GM19324 (cell line): ENCODE results near the gene ANXA1.
A peak's percentile ranks its signal among the peaks of the same experiment; 100 is the strongest.

Experiments used
- ATAC-seq: cut with Tn5 transposase; IDR thresholded peaks from one replicate; pipeline ENCODE4 v1.9.1; 2021; ENCODE audit warnings: mild to moderate bottlenecking, moderate library complexity; ENCODE audit not compliant: unreplicated experiment, low FRiP score

ANXA1 gene

GRCh38 chr9:73137914-73138313, 13.8 kb upstream of the ANXA1 start:
- no peak for ATAC-seq

- ATAC-seq = no peak
These were observed 13.1 kb upstream of the ANXA1 start for GRCh38 chr9:73138516-73138915.

- ATAC-seq = no peak
These were observed 10.4 kb upstream of the ANXA1 start for GRCh38 chr9:73141282-73141681.

GRCh38 chr9:73143711-73144328, 7.8 kb upstream of the ANXA1 start:
- no peak for ATAC-seq

- ATAC-seq = no peak
These were observed 5.4 kb upstream of the ANXA1 start for GRCh38 chr9:73146111-73146815.

- ATAC-seq = no peak
These were observed 3.2 kb upstream of the ANXA1 start for GRCh38 chr9:73148447-73148937.

- ATAC-seq = peak; percentile 50
These were observed 2.1 kb upstream of the ANXA1 start for GRCh38 chr9:73149371-73150067.

GRCh38 chr9:73152543-73152844, 829 bp downstream of the ANXA1 start:
- no peak for ATAC-seq

- no peak for ATAC-seq
These were observed 1.3 kb downstream of the ANXA1 start for GRCh38 chr9:73152953-73153352.

- ATAC-seq = no peak
These were observed 2.1 kb downstream of the ANXA1 start for GRCh38 chr9:73153793-73154227.

- ATAC-seq = no peak
These were observed 2.6 kb downstream of the ANXA1 start for GRCh38 chr9:73154271-73154670.

GRCh38 chr9:73154722-73155121, 3.1 kb downstream of the ANXA1 start:
- ATAC-seq = no peak

GRCh38 chr9:73155377-73155776, 3.7 kb downstream of the ANXA1 start:
- ATAC-seq = no peak

GRCh38 chr9:73155968-73156864, 4.6 kb downstream of the ANXA1 start:
- ATAC-seq = no peak

- no peak for ATAC-seq
These were observed 5.2 kb downstream of the ANXA1 start for GRCh38 chr9:73156865-73157187.

- ATAC-seq = no peak
These were observed 6.1 kb downstream of the ANXA1 start for GRCh38 chr9:73157811-73158210.

GRCh38 chr9:73158723-73159122, 7.1 kb downstream of the ANXA1 start:
- no peak for ATAC-seq

- ATAC-seq = no peak
These were observed 9.2 kb downstream of the ANXA1 start for GRCh38 chr9:73160868-73161267.

GRCh38 chr9:73162987-73163768, 11.5 kb downstream of the ANXA1 start:
- no peak for ATAC-seq

GRCh38 chr9:73165911-73166310, 14.2 kb downstream of the ANXA1 start:
- ATAC-seq = no peak
